NB4 (cell line): Measurements from ENCODE around the gene ANO9.

ENCODE experiments used
- POLR2A ChIP-seq: IDR thresholded peaks from 2 replicates; pipeline ENCODE4 v1.6.1; 2011; ENCODE audit warnings: mild to moderate bottlenecking; ENCODE audit not compliant: insufficient read length; ENCODE audit errors: extremely low read depth
- TF ChIP-seq, protein P1 (sequence below): IDR thresholded peaks from one replicate; pipeline ENCODE4 v1.5.1; 2012; ENCODE audit warnings: low read depth, low read length

- TF ChIP-seq, protein P1, sequence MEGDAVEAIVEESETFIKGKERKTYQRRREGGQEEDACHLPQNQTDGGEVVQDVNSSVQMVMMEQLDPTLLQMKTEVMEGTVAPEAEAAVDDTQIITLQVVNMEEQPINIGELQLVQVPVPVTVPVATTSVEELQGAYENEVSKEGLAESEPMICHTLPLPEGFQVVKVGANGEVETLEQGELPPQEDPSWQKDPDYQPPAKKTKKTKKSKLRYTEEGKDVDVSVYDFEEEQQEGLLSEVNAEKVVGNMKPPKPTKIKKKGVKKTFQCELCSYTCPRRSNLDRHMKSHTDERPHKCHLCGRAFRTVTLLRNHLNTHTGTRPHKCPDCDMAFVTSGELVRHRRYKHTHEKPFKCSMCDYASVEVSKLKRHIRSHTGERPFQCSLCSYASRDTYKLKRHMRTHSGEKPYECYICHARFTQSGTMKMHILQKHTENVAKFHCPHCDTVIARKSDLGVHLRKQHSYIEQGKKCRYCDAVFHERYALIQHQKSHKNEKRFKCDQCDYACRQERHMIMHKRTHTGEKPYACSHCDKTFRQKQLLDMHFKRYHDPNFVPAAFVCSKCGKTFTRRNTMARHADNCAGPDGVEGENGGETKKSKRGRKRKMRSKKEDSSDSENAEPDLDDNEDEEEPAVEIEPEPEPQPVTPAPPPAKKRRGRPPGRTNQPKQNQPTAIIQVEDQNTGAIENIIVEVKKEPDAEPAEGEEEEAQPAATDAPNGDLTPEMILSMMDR: no peak
- TF ChIP-seq POLR2A: no peak
These were observed 17.9 kb upstream of the ANO9 start for GRCh38 chr11:459511-460220.
